ENCODE measurements around the gene NCAPG.

NCAPG gene

GRCh38 chr4:17765514-17766286 is 45.1 kb upstream of the NCAPG start:
- no peaks in the 10 kb centered on the region for H3K36me3 Mint-ChIP-seq (ENCODE audit: low read depth)
- peaks cover 5% of the 10 kb centered on the region for H3K4me1 Mint-ChIP-seq
- no peak overlapping the region for H3K4me3 Mint-ChIP-seq
- no peak overlapping the region for H3K27ac Mint-ChIP-seq
- peaks cover 3% of the 10 kb centered on the region for H3K27me3 Mint-ChIP-seq (ENCODE audit: low read depth)
- peaks cover 17% of the 10 kb centered on the region for H3K9me3 Mint-ChIP-seq
- TF ChIP-seq, protein P1, sequence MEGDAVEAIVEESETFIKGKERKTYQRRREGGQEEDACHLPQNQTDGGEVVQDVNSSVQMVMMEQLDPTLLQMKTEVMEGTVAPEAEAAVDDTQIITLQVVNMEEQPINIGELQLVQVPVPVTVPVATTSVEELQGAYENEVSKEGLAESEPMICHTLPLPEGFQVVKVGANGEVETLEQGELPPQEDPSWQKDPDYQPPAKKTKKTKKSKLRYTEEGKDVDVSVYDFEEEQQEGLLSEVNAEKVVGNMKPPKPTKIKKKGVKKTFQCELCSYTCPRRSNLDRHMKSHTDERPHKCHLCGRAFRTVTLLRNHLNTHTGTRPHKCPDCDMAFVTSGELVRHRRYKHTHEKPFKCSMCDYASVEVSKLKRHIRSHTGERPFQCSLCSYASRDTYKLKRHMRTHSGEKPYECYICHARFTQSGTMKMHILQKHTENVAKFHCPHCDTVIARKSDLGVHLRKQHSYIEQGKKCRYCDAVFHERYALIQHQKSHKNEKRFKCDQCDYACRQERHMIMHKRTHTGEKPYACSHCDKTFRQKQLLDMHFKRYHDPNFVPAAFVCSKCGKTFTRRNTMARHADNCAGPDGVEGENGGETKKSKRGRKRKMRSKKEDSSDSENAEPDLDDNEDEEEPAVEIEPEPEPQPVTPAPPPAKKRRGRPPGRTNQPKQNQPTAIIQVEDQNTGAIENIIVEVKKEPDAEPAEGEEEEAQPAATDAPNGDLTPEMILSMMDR (IDR thresholded peaks at IDR 0.05; ENCODE audit: unreplicated experiment in 3 of 3) = no peak

DNA sequence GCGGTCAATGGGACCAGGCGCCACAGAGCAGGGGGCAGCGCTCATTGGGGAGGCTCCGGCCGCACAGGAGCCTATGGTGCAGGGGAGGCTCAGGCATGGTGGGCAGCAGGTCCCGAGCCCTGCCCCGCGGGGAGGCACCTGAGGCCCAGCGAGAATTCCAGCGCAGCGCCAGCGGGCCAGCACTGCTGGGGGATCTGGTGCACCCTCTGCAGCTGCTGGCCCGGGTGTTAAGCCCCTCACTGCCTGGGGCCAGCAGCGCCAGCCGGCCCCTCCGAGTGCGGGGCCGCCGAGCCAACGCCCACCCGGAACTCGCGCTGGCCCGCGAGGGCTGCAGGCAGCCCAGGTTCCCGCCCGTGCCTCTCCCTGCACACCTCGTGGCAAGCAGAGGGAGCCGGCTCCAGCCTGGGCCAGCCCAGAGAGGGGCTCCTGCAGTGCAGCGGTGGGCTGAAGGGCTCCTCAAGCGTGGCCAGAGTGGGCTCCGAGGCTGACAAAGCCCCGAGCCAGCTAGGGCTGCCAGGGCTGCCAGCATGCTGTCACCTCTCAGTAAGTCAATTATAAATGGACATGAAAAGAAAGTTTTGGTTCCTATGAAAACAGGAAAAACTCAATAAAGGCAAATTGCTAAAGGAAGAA is 43.8 kb upstream of the NCAPG start:
- TF ChIP-seq, protein P1 (IDR thresholded peaks at IDR 0.05; ENCODE audit: unreplicated experiment in 3 of 3) = no peak
- Mint-ChIP-seq H3K4me1 (peaks cover 14% of the 10 kb centered on the region), H3K4me3 (no peak overlapping the region), H3K27ac (no peak overlapping the region), H3K9me3 (peaks cover 17% of the 10 kb centered on the region), H3K36me3 (ENCODE audit: low read depth) (no peaks in the 10 kb centered on the region), H3K27me3 (ENCODE audit: low read depth) (peaks cover under 1% of the 10 kb centered on the region)

DNA sequence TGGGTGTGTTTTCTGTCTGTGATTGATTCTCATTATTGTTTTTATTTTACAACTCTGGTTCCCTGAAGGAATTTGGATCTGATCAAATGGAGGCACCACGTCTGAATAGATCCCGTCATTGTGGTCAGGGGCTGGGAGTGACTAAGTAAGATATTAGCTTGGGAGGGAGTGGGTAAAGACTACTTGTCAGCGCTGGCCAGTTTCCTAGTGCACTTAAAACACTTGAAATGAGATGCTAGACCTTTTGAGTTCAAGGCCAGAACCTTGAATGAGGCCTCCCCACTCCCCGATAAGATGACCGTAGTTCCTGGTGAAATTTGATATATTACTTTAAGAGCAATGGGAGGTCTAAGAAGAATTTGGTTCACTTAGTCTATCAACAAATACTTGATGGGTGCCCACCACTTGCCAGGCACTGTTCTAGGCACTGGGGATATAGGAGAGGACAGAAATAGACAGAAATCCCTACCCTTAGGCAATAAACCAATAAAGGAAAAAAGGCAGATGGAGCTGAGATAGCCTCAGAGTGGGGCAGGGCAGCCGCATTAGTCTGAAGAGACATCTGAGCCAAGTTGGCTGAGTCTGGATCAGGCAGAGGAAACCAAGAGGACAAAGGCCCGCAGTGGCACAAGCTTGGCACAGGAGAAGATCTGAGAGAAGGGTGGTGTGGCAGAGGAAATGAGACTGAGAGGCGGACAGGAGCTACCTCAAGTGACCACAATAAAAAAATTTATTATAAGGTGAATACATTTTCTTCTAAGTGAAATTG is 41.2 kb upstream of the NCAPG start:
- peaks cover 18% of the 10 kb centered on the region for H3K4me1 Mint-ChIP-seq
- H3K4me3 Mint-ChIP-seq = no peak overlapping the region
- peaks cover 12% of the 10 kb centered on the region for H3K9me3 Mint-ChIP-seq
- H3K36me3 Mint-ChIP-seq (ENCODE audit: low read depth) = no peaks in the 10 kb centered on the region
- no peak overlapping the region for H3K27ac Mint-ChIP-seq
- H3K27me3 Mint-ChIP-seq (ENCODE audit: low read depth) = peaks cover 11% of the 10 kb centered on the region
- TF ChIP-seq, protein P1 (IDR thresholded peaks at IDR 0.05; ENCODE audit: unreplicated experiment in 3 of 3) = no peak

DNA sequence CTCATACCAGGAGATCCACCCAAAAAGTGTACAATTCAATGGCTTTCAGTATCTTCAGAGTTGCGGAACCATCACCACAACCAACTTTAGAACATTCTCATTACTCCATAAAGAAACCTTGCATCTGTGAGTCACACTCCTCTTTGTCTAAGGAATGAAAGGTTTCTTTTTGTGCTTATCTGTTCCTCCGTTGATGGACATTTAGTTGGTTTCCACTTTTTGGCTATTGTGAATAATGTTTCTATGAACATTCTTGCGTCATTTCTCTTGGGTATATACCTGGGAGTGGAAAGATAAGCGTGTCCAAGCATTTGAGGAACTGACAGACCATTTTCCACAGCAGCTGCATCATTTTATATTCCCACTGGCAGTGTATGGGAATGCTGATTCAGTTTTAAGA is 39.9 kb upstream of the NCAPG start:
- Mint-ChIP-seq H3K9me3 (peaks cover 5% of the 10 kb centered on the region), H3K36me3 (ENCODE audit: low read depth) (no peaks in the 10 kb centered on the region), H3K27ac (no peak overlapping the region), H3K27me3 (ENCODE audit: low read depth) (peaks cover 17% of the 10 kb centered on the region), H3K4me3 (no peak overlapping the region), H3K4me1 (peaks cover 18% of the 10 kb centered on the region)
- TF ChIP-seq, protein P1 (IDR thresholded peaks at IDR 0.05; ENCODE audit: unreplicated experiment in 3 of 3) = no peak

- H3K27ac Mint-ChIP-seq = no peak overlapping the region
- H3K27me3 Mint-ChIP-seq (ENCODE audit: low read depth) = peaks cover 17% of the 10 kb centered on the region
Observed at GRCh38 chr4:17771284-17771908, 39.4 kb upstream of the NCAPG start.

More at GRCh38 chr4:17771284-17771908, 39.4 kb upstream of the NCAPG start:
- no peaks in the 10 kb centered on the region for H3K36me3 Mint-ChIP-seq (ENCODE audit: low read depth)
- H3K4me3 Mint-ChIP-seq = no peak overlapping the region
- TF ChIP-seq, protein P1 (IDR thresholded peaks at IDR 0.05; ENCODE audit: unreplicated experiment in 3 of 3) = no peak
- no peaks in the 10 kb centered on the region for H3K9me3 Mint-ChIP-seq
- H3K4me1 Mint-ChIP-seq = peaks cover 18% of the 10 kb centered on the region

Data from nephron (organoid).